Measurements from ENCODE around the gene AJAP1. TPM values are rescaled to one million over a fixed set of nuclear protein-coding genes. Genes with fewer than 3 reads are reported as not detected.

The AJAP1 gene
- total and polyA plus RNA-seq, 2 donors (not counting 1 experiment from before 2014, with no cell fraction given) = not detected

DNA sequence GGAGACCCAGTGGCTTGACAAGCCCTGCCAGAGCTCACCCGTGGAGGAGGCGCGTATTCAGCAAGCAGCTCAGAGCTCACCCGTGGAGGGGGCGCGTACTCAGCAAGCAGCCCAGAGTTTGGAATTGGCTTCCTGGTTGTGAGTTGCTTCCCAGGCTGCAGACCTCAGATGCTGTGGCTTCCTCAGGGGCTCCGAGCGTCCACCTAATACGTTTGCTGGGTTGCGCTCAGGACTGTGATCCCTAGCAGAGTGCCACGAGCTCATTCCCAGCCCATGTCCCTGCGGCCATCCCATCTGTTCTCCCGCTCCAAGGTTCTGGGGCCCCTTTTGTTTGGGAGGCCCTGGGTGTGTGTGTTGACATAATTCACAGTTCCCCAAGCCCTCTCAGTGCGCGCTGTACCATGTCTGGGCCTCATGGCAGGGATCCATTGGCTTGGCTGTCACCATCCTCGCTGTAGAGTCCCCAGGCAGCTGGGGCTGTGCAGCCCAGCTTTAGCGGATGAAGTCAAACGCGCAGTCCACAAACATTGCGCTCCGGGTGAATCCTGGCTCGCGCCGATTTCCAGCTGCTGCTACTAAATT lies 3.6 kb downstream of the AJAP1 start:
- CTCF ChIA-PET = no interaction called here
- Histone ChIP-seq H3K27ac (ENCODE audit: low read length in 2 of 2) (no peak overlapping the region), H3K4me1 (ENCODE audit: control insufficient read depth in 2 of 2, insufficient read depth in 2 of 2, low read length in 2 of 2) (peaks cover under 1 to 4% of the 10 kb centered on the region in 2 donors), H3K9ac (ENCODE audit: low read length) (no peak overlapping the region), H3K9me3 (ENCODE audit: control extremely low read depth in 1 of 3, control insufficient read depth in 2 of 3, insufficient read depth in 1 of 3, low read length in 2 of 3) (peaks cover 0 to 7% (median 0%) of the 10 kb centered on the region in 3 donors), H3K4me2 (replicated peaks; ENCODE audit: low read depth, low read length, poor library complexity, severe bottlenecking) (no peak overlapping the region), H3K36me3 (replicated peaks in 1 of 2; ENCODE audit: control extremely low read depth in 1 of 2, control insufficient read depth in 1 of 2, extremely low read depth in 1 of 2, insufficient read depth in 2 of 2, low read length in 1 of 2) (no peaks in the 10 kb centered on the region), H2AFZ (ENCODE audit: insufficient read depth, low read depth, low read length, poor library complexity, severe bottlenecking) (no peak overlapping the region), H3K4me3 (ENCODE audit: control extremely low read depth in 1 of 5, extremely low read depth in 1 of 5, insufficient read depth in 1 of 5, low read depth in 2 of 5, low read length in 4 of 5) (no peak overlapping the region), H3K27me3 (replicated peaks in 1 of 4; ENCODE audit: control extremely low read depth in 1 of 4, control insufficient read depth in 3 of 4, insufficient read depth in 4 of 4, low read length in 3 of 4) (peaks cover 0 to 37% (median 15%) of the 10 kb centered on the region in 4 experiments), H4K20me1 (ENCODE audit: control insufficient read depth, insufficient read depth, low read length, poor library complexity, severe bottlenecking) (no peaks in the 10 kb centered on the region), H3K79me2 (ENCODE audit: control insufficient read depth, insufficient read depth, low read length) (no peaks in the 10 kb centered on the region)
- intact Hi-C loops (cut with micrococcal nuclease) = loop anchor here (10.0 kb wide), 1 partner anchor 167 kb away; no protein-coding TSS in a partner anchor
- TF ChIP-seq CTCF (IDR thresholded peaks at IDR 0.05) (no peak), EZH2 (IDR thresholded peaks at IDR 0.05; ENCODE audit: borderline replicate concordance, insufficient read depth, low read depth, low read length, poor library complexity, severe bottlenecking) (no peak)
- no peak overlapping the region for H3K27ac Mint-ChIP-seq
- POLR2A ChIA-PET = no interaction called here
- H3K4me1 Mint-ChIP-seq = peaks cover 3% of the 10 kb centered on the region
- DNase-seq (no peak), ATAC-seq (ENCODE audit: low read depth) (no peak)
- no peaks in the 10 kb centered on the region for H3K9me3 Mint-ChIP-seq (ENCODE audit: insufficient read depth)
- H3K27me3 Mint-ChIP-seq = peaks cover 44% of the 10 kb centered on the region
- H3K4me3 Mint-ChIP-seq = no peak overlapping the region
- 28% methylated on average over 24 of the region's 24 CpGs for WGBS (ENCODE audit: insufficient coverage)

Measured in B cell (primary cell).